Panc1 (cell line): ENCODE measurements around the gene LIPA. TPM values are rescaled to one million over a fixed set of nuclear protein-coding genes. Genes with fewer than 3 reads are reported as not detected.
A peak's percentile ranks its signal among the peaks of the same experiment; 100 is the strongest.

Source experiments
- ATAC-seq: fragments of 200-7000 bp; cut with Tn5 transposase; 2 replicates; pipeline ENCODE4 v1.9.1; 2020; ENCODE audit warnings: mild to moderate bottlenecking, moderate library complexity
- BruUV-seq: library from RNA; stranded (reverse); fragments of 400-500 nt; replicated peaks from 2 replicates; lab custom pipeline; 2021; lab: Mats Ljungman, UMichigan
- CTCF ChIA-PET: fragments of 300-600 bp; sonication (Branson Sonifier 250); formaldehyde crosslinking; loops from one replicate; lab custom pipeline; 2022; ENCODE audit warnings: antibody characterized with exemption; lab: Charles Lee
- POLR2A ChIA-PET: fragments of 300-600 bp; sonication (Branson Sonifier 250); formaldehyde crosslinking; loops from one replicate; lab custom pipeline; 2022; ENCODE audit warnings: antibody characterized with exemption; lab: Charles Lee
- DNase-seq: peaks from one replicate; pipeline ENCODE4 v3.0.0-alpha.2; 2010; ENCODE audit warnings: low read depth, low spot score
- H3K27ac ChIP-seq: 2 replicates; pipeline ENCODE4 v1.5.1; 2011; ENCODE audit warnings: mild to moderate bottlenecking, low read length, inconsistent platforms
- H3K27me3 ChIP-seq: fragments of 200-500 bp; sonication (Bioruptor generic); 2 replicates; pipeline ENCODE4 v1.6.0; 2014; ENCODE audit warnings: low read length, inconsistent platforms; ENCODE audit not compliant: control insufficient read depth, insufficient read depth
- H3K36me3 ChIP-seq: fragments of 200-500 bp; sonication (Bioruptor generic); 2 replicates; pipeline ENCODE4 v1.5.1; 2014; ENCODE audit warnings: inconsistent platforms, mild to moderate bottlenecking, low read length, moderate library complexity; ENCODE audit not compliant: control insufficient read depth, insufficient read depth
- H3K4me1 ChIP-seq: 2 replicates; pipeline ENCODE4 v1.5.1; 2011; ENCODE audit warnings: inconsistent platforms, mild to moderate bottlenecking, low read length, moderate library complexity; ENCODE audit not compliant: control insufficient read depth, insufficient read depth
- H3K4me3 ChIP-seq, 2 experiments: 2 replicates each; pipeline ENCODE4 v1.5.1; 2011 to 2012; ENCODE audit warnings: low read depth in 2 of 2, low read length in 2 of 2, mild to moderate bottlenecking in 2 of 2, inconsistent platforms in 1 of 2, moderate library complexity in 1 of 2
- H3K9me3 ChIP-seq: fragments of 200-500 bp; sonication (Bioruptor generic); 2 replicates; pipeline ENCODE4 v1.5.1; 2014; ENCODE audit warnings: low read depth, mild to moderate bottlenecking, inconsistent platforms, low read length, moderate library complexity; ENCODE audit not compliant: control insufficient read depth, insufficient read depth
- POLR2AphosphoS5 ChIP-seq: IDR thresholded peaks from 2 replicates; pipeline ENCODE4 v1.6.1; 2012; ENCODE audit warnings: mild to moderate bottlenecking, low read depth, low read length, moderate library complexity
- REST ChIP-seq, 2 experiments: IDR thresholded peaks; 2 replicates each; pipeline ENCODE4 v1.6.1; 2011 to 2012; ENCODE audit warnings: low read depth in 2 of 2, control low read depth in 1 of 2, low read length in 1 of 2, mild to moderate bottlenecking in 1 of 2, moderate library complexity in 1 of 2; ENCODE audit not compliant: insufficient read depth in 1 of 2
- SIN3A ChIP-seq: IDR thresholded peaks from 2 replicates; pipeline ENCODE4 v1.6.1; 2012; ENCODE audit warnings: low read depth, mild to moderate bottlenecking, low read length, moderate library complexity, borderline replicate concordance; ENCODE audit not compliant: insufficient read depth
- TCF7L2 ChIP-seq: IDR thresholded peaks from 2 replicates; pipeline ENCODE4 v1.6.1; 2011; ENCODE audit warnings: mild to moderate bottlenecking, low read depth, low read length, inconsistent platforms
- in situ Hi-C: cut with HindIII; loops from 2 replicates; pipeline ENCODE4 v1.10.0; 2016; ENCODE audit warnings: low sequenced_read_pairs, low pct_unique_long_range_greater_than_20kb
- intact Hi-C: fragments of 100-400 bp; cut with micrococcal nuclease; formaldehyde crosslinking; loops from one replicate; pipeline ENCODE4 v1.10.0; 2022; ENCODE audit not compliant: unreplicated experiment
- total RNA-seq: library from RNA; stranded (reverse); gene quantifications from one replicate; pipeline ENCODE4 v1.2.1, GENCODE V29; 2021; ENCODE audit not compliant: unreplicated experiment
- TF ChIP-seq, protein P1 (sequence below): fragments of 450-650 bp; IDR thresholded peaks from 2 replicates; pipeline ENCODE4 v1.5.1; 2017; ENCODE audit warnings: mild to moderate bottlenecking

LIPA gene
- total RNA-seq, 1 experiment from 2014 or later: 172 TPM

GRCh38 chr10:89274928-89275327 lies 23.4 kb upstream of the LIPA start:
- no peak for DNase-seq
- CTCF ChIA-PET: no interaction called here
- no peaks in the 10 kb centered on the region for H3K9me3 ChIP-seq
- no peak overlapping the region for H3K4me3 ChIP-seq
- BruUV-seq: no TSS peak
- ATAC-seq: no peak
- peak overlapping the region; percentile 98; the same call in 1 of the 2 replicates for H3K27ac ChIP-seq
- H3K4me1 ChIP-seq: peaks cover 25% of the 10 kb centered on the region
- H3K27me3 ChIP-seq: no peaks in the 10 kb centered on the region
- POLR2A ChIA-PET: interaction anchor here (0.6 kb wide), 1 partner anchor 52 kb away, joined by 5 read pairs; no protein-coding TSS in a partner anchor
- H3K36me3 ChIP-seq: no peaks in the 10 kb centered on the region
- in situ Hi-C loops: no loop called here
- intact Hi-C loops: no loop called here
- TF ChIP-seq POLR2AphosphoS5 (no peak), TCF7L2 (no peak)

DNA sequence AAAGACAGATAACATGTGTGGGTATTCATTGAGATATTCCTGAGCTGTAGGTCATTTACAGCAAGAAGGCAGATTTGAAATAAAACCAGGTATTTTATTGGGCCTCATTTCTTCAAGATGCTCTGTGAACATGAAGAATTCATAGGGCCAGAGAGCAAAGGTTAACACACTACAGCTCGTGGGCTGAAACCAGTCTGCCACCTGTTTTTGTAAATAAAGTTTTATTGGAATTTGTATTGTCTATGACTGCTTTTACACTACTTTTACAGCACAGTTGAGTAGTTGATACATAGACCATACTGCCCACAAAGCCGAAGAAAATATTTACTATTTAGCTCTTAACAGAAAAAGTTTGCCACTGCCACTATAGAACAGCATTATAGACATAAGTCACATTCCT lies 22.1 kb upstream of the LIPA start:
- intact Hi-C loops (no loop called here), in situ Hi-C loops (no loop called here)
- ATAC-seq (no peak), DNase-seq (no peak)
- BruUV-seq: no TSS peak
- peaks cover 14% of the 10 kb centered on the region for H3K4me1 ChIP-seq
- no peaks in the 10 kb centered on the region for H3K36me3 ChIP-seq
- ChIA-PET POLR2A (no interaction called here), CTCF (no interaction called here)
- no peaks in the 10 kb centered on the region for H3K27me3 ChIP-seq
- TF ChIP-seq REST (IDR thresholded peaks at IDR 0.05; ENCODE audit: insufficient read depth in 1 of 2, low read depth in 2 of 2, low read length in 1 of 2): no peak
- no peak for TF ChIP-seq SIN3A
- no peak for TF ChIP-seq POLR2AphosphoS5
- TF ChIP-seq, protein P1, sequence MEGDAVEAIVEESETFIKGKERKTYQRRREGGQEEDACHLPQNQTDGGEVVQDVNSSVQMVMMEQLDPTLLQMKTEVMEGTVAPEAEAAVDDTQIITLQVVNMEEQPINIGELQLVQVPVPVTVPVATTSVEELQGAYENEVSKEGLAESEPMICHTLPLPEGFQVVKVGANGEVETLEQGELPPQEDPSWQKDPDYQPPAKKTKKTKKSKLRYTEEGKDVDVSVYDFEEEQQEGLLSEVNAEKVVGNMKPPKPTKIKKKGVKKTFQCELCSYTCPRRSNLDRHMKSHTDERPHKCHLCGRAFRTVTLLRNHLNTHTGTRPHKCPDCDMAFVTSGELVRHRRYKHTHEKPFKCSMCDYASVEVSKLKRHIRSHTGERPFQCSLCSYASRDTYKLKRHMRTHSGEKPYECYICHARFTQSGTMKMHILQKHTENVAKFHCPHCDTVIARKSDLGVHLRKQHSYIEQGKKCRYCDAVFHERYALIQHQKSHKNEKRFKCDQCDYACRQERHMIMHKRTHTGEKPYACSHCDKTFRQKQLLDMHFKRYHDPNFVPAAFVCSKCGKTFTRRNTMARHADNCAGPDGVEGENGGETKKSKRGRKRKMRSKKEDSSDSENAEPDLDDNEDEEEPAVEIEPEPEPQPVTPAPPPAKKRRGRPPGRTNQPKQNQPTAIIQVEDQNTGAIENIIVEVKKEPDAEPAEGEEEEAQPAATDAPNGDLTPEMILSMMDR: no peak
- no peak for TF ChIP-seq TCF7L2
- peak overlapping the region; percentile 98; the same call in 1 of the 2 replicates for H3K27ac ChIP-seq
- no peaks in the 10 kb centered on the region for H3K9me3 ChIP-seq
- H3K4me3 ChIP-seq: no peak overlapping the region

DNA sequence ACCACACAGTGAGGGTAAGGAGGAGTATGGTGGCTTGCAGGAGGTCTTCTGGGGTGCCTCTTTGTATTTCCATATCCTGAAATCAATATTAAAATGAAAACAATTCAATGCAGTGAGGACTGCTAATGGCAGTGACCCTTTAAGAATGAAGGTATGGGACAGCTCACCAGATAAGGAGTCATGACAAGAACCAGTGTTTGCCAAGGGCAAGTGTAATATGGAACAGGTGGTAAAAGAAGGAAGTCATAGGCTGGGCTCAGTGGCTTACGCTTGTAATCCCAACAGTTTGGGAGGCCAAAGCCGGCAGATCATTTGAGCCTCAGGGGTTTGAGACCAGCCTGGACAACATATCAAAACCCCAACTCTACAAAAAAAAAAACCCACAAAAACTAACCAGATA lies 20.0 kb upstream of the LIPA start:
- H3K27me3 ChIP-seq: no peaks in the 10 kb centered on the region
- BruUV-seq: no TSS peak
- intact Hi-C loops: no loop called here
- no peak overlapping the region for H3K4me3 ChIP-seq
- H3K36me3 ChIP-seq: no peaks in the 10 kb centered on the region
- CTCF ChIA-PET: interaction anchor here (0.8 kb wide), 1 partner anchor 41 kb away, joined by 3 read pairs; no protein-coding TSS in a partner anchor
- POLR2A ChIA-PET: no interaction called here
- DNase-seq: no peak
- no peak for ATAC-seq
- H3K9me3 ChIP-seq: no peaks in the 10 kb centered on the region
- H3K27ac ChIP-seq: peak overlapping the region; percentile 10; the same call in 1 of the 2 replicates
- peaks cover 7% of the 10 kb centered on the region; the same call in 1 of the 2 replicates for H3K4me1 ChIP-seq
- no peak for TF ChIP-seq REST (IDR thresholded peaks at IDR 0.05; ENCODE audit: insufficient read depth in 1 of 2, low read depth in 2 of 2, low read length in 1 of 2)
- TF ChIP-seq, protein P1: no peak
- no peak for TF ChIP-seq POLR2AphosphoS5
- TF ChIP-seq TCF7L2: no peak
- TF ChIP-seq SIN3A: no peak
- in situ Hi-C loops: no loop called here
